Islet precursor cell (in vitro differentiated cells): Measurements from ENCODE around the gene LYPD8.

Experiments
- DNase-seq: peaks from one replicate; pipeline ENCODE4 v3.0.0-alpha.2; 2018

Gene LYPD8

DNA sequence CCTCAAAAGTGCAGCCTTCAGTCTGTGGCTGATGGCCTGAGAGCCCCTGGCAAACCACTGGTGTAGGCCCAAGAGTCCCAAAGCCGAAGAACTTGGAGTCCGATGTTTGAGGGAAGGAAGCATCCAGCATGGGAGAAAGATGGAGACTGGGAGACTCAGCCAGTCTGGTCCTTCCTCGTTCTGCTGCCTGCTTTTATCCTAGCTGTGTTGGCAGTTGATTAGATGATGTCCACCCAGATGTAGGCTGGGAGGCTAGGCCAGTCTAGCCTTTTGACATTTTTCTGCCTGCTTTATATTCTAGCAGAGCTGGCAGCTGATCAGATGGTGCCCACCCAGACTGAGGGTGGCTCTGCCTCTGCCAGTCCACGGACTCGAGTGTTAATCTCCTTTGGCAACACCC, 1.1 kb upstream of the LYPD8 start:
- no peak for DNase-seq

DNA sequence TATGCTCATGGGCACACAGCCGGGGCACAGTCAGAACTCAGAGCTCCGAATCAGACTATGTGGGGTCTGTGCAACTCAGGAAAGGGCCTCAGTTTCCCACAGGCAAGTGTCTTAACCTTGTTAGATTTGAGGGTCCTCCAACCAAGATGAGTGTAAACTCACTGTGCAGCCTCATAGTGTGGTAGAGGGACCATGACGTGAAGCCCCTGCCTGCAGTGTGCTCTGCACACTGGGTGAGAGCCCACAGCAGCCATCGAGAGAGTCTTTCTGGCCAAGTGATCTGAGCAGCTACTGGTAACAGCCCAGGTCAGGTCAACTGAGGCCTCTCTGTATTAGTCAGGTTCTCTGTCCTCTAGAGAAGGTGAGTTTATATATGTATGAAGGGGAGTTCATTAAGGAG, 592 bp upstream of the LYPD8 start:
- DNase-seq = no peak

DNA sequence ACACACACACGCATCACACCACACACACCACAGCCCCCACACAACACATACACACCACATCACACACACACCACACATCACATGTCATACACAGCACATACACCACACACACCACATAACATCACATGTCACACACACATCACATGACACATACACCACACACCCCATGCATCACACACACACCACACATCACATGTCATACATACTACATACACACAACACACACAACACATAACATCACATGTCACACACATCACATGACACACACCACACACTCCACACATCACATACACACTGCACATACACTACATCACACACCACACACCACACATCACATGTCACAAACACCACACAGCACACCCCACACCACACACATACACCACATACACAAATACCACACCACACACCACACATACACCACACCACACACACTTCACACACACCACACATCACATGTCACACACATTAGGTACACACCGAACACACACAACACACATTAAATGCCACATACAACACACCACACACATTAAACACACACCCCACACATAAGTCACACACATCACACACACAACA, 1.8 kb downstream of the LYPD8 start:
- DNase-seq = no peak

DNA sequence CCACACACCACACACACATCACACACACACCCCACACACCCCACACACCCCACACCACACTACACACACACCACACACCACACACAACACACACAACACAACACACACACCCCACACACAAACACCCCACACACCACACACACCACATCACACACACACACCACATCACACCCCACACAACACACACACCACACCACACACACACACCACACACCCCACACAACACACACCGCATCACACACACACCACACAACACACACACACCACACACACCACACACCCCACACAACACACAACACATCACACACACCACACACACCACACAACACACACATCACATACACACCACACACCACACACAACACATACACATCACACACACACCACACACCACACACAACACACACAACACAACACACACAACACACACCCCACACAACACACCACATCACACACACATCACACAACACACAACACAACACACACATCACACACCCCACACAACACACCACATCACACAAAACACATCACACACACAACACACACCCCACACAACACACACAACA, 2.4 kb downstream of the LYPD8 start:
- no peak for DNase-seq

DNA sequence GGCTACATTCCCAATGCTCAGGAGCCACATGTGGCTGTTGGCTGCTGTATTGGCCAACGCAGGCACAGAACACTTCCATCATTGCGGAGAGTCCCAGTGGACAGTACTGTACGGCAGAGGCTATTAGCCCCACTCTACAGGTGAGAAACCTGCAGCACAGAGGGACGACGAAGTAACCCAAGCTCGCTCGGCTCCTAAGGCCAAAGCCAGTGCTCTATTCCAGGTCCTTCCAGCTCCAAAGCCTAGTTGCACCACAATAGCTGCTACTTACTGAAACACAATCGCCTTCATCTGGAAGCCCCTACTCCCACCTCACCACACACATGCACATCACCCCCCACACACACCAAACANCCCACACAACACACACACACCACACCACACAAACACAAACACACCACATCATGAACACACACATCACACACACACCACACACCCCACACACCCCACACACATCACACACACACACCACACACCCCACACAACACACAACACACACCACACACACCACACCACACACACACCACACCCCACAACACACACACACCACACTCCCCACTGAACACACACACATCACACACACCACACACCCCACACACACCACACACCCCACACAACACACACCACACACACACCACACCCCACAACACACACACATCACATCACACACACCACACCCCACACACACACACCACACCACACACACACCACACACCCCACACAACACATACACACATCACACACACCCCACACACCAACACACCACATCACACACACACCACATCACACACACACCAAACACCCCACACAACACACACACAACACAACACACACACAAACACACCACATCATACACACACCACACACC, 3.2 kb downstream of the LYPD8 start:
- DNase-seq = no peak

DNA sequence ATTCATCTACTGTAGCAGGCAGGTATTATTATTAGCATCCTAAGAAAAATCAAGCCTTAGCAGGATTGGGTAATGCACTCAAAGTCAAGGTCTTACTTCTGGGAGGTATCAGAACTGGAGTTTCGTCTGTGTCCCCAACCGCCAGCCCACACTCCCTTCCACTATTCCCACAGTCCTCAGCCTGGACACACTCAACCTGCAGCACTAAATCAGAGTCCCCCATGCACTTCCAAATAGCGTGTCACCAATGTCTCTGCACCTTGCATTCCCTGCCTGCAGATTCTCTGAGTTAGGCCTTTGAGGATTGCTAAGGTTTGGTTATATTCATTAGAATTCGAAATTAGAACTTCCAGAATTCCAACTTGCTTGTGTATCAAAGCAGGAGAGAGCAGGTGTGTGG, 3.9 kb downstream of the LYPD8 start:
- DNase-seq = no peak

DNA sequence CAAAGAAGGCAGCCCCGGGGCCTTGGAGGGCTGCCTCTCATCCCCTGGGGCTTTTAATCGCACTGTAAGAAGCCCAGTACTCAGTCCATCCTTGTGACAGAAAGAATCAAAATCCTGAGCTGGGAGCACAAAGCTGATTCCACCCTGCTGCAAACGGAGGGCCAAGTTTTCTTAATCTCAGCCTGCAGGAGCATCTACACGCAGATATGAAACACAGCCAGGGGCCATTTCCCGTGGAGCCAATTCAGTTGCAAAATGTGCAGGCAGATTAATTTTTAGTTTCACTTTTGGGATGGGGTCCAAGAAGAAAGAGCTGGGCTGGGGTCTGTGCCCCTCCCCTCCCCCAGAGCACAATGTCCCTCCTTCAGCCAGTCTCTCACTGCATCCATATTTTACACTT, 4.4 kb downstream of the LYPD8 start:
- no peak for DNase-seq

DNA sequence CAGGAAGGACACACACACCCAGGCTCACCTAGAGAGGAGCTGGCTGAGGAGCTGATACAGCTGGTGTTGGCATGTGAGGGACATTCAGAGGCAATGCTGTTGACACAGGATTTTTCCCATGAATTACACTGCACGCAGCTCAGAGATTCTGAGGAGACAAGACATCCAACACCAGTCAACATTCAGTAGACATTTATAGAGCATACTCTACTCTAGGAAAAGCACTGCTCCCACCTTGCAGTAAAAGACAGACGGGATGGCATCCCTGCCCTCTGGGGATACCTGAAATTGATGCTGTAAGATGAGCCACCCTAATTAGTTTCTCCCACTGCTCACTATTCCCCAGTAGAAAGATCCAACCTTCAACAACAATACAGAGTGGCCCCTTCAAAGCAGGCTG, 5.1 kb downstream of the LYPD8 start:
- DNase-seq = no peak

DNA sequence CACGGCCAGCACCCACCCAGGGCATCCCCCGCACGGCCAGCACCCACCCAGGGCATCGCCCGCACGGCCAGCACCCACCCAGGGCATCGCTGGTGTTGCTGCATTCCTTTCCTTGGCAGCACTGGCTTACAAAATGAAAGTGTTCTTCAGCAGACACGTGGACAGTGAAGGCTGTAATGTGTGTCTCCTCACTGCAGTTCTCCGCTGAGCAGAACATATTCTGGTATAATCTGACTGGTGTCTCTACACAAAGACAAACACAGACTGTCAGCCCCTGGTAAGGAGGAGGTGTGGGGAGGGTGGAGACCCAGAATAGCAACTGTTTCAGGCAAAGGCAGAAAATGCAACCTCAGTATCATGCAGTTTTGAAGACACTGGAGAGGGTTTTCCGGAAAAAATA, 7.3 kb downstream of the LYPD8 start:
- DNase-seq = no peak

DNA sequence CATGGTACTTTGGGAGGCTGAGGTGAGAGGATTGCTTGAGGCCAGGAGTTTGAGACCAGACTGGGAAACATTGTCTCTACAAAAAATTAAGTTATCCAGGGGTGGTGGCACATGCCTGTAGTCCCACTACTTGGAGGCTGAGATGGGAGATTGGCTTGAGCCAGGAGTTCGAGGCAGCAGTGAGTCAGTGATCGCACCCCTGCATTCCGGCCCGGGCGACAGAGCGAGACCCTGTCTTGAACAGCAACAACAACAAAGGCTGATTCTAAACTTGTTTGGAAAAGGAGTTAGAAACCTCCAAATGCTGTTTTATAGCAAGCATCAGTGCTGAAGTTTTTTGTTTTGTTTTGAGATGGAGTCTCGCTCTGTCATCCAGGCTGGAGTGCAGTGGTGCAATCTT, 14.7 kb downstream of the LYPD8 start:
- no peak for DNase-seq

DNA sequence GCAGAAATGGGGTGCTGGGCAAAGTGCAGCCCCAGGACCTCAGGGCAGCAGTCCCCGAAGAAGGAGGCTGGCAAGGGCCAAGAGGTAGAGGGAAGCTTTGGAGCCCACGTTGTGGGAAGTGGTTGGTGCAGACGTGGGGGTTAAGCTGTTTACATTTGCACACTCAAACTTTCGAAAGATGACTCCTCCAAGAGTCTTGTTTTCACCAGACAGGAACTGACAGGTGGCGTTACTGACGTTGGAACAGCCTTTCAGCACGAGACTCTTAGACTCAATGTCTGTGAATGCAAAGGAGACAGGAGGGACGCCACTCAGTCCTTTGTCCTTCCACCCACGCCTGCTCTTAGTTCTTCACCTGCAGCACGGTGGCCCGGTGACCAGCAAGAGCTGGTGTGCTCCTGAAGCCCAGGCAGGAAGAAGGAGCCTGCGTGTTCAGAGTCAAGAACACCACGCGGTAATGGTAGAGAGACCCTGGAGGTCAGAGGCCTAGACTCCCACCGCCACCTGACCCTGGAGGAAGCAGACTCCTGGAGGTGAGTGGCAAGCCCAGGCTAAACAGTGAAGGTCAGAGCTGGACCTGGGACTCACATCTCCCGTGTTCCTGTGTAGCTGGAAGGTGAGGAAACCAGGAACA, 15.9 kb downstream of the LYPD8 start:
- no peak for DNase-seq

DNA sequence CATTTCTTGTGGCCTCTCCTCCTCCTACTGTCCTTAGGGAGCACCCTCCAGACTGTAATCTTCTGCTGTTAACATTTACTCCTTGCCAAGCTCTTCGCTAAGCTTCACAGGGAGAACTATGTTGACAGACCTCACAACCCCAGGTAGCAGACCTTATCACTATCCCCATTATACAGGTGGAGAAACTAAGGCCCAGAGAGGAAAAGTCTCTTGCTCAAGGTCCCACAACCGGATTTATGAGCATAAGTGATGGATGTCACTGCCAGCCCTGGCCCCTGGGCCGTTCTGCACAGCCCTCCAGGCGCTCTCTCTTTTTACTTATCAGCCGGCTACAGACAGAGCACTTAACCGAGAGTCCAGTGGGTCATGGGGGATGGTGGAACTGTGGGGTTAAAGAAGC, 18.1 kb downstream of the LYPD8 start:
- no peak for DNase-seq

DNA sequence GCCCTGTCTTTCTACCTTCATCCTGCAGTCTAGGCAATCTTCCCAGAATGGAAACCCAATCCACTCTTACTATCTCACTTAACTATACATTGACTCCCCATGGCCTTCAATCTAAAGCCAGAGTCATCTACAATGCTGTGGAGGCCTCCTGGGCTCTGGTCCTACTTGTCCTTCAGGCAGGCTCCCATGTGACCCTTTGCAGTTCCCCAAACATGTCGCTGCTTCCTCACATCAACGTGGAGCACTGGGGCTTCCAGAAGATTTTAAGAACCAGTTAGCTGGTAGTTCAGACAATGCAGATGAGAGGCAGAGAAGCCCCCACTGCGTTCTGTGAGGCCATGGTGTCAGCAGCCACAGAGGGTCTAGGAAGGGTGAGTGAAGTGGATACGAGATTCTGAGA, 18.6 kb downstream of the LYPD8 start:
- no peak for DNase-seq

DNA sequence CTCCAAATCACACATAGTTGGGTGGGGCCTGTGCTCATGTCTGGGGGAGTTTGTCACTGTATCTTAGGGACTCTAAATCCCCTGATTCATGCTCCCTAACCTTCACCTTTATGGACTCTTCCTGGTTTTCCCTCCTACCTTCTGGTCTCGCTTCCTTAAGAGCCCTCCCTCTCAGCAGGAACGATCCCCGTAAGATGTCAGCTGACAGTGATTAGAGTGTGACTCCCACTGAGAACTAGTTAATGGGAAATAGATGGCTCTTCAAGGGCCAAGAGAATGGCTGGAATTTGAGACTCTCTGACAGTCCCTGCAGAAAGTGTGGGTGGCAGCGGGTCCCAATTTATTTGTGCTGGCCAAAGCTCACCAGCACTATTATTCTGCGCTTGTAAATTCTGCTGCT, 22.0 kb downstream of the LYPD8 start:
- DNase-seq = no peak

DNA sequence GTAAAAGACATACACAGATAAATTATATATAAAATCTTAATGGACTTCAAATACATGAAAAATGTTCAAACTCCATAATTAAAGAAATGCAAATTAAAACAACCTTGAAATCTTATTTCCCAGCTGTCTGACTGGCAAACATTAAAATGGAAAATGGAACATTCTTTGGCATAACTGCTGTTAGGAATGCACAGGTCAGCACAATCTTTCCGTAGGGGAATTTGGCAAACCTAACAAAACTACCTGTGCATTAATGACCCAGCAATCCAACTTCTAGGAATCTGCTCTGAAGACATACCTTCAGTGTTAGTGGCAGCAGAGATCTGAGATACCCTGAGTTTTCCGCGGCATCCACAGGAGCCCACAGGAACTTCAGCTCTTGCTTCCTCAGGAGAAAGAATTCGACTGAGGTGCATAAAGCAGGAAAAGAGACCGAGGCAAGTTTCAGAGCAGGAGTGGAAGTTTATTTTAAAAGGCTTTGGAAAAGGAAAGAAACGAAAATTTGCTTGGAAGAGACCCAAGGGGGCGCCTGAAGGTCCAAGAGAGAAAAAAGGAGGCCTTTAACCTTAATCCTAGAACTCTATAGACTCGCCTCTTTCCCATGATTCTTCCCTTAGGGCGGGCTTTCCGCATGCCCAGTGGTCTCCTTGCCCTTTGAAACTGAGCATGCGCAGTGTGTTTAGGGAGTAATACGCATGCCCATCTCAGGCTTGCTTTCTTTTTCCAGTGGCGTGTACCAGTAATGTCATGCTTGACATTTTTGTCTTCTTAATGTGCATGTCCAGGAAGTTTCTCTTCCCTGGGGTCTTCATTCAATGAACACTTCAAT, 24.8 kb downstream of the LYPD8 start:
- no peak for DNase-seq

DNA sequence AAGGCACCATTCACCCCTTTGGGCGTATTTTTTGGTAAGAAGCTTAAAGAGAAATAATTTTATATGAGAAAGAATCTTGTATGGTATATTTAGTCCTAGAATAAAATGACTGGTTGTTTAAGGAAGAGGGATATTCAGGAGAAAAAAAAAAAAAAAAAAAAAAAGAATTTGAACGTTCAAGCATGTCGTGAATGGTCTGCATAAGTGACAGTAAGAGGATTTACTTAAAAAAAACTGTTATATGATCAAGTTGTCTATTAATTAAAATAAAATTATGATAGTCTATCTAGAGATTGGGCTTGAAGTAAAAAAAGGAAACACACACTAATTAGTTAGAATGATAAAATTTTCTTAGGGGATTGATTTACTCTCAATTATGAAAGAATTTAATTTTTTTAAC, 41.3 kb downstream of the LYPD8 start:
- no peak for DNase-seq

DNA sequence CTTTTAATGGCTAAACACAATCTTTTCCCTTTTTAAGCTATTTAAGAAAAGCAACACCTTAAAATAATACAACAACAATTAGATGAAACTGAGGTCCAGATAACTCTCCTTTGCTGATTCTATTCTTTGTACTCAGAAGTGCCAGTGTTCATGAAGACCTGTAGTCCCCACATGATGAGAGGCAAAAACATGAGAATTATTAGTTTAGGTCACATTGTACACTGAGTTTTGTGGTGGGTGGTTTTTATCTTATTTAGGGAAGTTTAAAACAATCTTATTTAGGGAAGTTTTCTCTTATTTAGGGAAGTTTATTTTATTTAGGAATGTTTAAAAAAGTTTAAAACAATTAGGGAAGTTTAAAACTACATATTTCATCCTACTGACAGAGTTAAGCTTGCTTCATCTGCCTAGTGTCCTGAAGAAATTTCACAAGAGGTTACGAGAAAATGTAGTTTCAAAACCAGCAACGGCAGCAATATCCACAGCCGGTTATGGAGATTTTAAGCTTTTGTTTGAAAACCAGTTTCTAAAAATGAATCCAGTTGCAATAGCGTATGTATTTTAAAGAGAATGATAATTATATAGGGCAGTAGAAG, 45.2 kb downstream of the LYPD8 start:
- no peak for DNase-seq

DNA sequence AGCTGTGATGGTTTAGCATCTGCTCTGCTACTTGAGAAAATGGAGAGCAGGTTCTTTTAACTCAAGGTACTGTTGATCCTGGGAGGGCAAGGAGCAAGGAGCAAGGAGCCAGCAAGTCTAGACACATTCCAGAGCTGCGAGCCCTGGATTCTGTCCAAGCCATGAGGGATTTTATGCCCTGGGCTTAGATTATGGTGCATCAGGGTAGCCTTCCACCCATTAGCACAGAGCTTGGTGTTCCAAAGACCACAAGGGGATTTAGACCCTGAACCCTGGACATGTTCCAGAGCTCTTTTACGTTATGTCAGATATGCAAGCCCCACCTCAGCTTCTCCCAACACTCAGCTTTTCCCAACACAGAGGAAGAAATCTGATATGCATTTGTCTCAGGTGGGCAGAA, 51.0 kb downstream of the LYPD8 start:
- no peak for DNase-seq

DNA sequence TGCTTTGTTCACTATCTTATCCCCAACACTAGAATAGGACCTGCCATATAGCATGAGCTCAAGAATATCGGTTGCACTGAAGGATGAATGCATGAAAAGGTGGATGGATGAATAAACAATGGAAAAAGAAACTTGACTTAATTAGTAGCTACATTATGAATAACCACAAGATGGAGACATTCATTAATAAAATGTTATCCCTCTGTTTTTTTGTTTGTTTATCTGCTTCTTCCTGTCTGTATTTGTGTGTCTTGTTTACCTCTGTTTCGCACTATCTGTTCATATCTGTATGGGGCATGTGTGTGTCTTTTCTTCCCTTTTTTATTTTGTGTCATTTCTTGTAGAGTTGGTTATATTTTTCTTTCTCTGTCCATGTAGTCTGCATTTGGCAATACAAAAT, 51.9 kb downstream of the LYPD8 start:
- DNase-seq = no peak

DNA sequence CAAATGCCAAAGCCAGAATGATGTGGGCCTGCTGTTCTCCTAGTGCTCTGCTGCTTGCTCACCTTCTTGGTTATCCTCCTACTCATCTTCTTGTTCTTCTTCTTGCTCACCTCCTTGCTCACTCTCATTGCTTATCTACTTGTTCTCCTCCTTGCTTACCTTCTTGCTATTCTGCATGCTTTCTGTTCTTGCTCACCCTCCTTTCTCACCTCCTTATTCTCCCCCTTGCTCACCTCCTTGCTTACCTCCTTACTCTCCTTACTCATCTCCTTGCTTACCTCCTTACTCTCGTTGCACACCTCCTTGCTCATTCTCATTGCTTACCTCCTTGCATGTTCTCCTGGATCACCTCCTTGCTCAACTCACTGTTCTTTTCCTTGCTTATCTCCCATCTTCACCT, 52.8 kb downstream of the LYPD8 start, which contains the start of gene OR14I1:
OR14I1 (minus strand) TSS at position 53 of the 400 bp plus-strand sequence.
- DNase-seq = no peak

DNA sequence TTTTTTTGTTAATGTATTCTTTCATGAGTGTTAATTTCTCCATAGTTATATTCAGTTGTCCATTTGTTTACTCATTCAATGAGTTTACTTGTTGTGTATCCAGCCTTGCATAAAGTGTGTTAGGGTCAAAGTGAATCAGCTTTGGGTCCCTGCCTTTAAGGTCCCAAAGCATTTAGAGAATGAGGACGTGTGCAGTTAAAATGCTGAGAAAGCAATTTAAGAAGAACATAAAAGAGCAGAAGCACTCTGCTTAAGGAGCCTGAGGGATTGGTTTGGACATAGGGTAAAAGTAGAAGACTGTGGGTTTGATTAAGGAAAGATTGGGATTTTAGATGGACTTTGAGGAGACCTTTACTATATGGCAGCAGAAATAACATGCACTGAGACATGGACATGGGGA, 56.5 kb downstream of the LYPD8 start:
- no peak for DNase-seq

DNA sequence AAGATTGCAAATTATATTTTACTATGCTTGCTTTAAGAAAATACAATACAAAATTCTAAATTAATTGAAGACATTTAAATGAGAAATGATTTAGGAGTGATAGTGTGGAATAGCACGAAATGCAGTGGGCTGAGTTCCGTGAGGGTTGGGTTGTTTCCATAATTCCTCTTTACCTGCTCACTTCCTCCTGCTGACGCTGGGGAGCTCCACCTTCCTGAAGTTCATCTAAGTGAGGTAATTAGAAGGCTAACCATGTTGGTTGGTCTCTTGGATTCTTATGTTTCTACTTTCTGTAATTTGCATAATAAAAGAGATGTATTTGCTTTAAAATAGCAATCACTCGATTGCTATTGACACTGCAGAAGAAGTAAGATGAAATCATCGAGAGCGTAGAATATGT, 57.7 kb downstream of the LYPD8 start:
- no peak for DNase-seq

DNA sequence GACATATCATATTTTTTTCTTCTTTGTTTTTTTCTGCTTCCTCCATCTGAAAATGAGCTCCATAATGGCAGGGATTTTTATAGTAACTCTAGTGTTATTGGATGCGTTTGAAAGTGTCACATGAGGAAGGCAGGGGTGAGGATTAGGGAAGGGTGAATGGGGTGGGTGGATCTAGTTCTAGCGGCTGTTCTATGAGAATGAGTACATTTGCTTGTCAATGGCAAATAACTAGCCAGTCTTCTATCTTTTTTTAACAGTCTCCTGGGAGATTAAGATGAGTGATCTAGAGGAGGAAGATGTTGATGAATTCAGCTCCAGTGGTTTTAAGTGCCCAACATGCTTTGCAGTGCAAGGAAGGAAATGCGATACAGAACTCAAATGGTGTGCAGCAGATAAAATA, 58.8 kb downstream of the LYPD8 start:
- DNase-seq = no peak
